OCI-LY3 (cell line): ENCODE results near the gene TRPV2.

Source experiments
- H2AFZ ChIP-seq: fragments of 200-600, 300-600 bp; shearing (Covaris generic); 2 replicates; pipeline ENCODE4 v1.6.0; 2014; ENCODE audit warnings: antibody characterized with exemption, low read depth, low read length
- H3K27ac ChIP-seq: fragments of 200-600, 300-600 bp; sonication (generic); 2 replicates; pipeline ENCODE4 v1.5.1; 2014; ENCODE audit warnings: mild to moderate bottlenecking, low read length, moderate library complexity, mixed read lengths
- H3K27me3 ChIP-seq: fragments of 200-600, 300-600 bp; sonication (generic); 2 replicates; pipeline ENCODE4 v1.6.1; 2014; ENCODE audit warnings: low read depth, low read length, mixed read lengths
- H3K36me3 ChIP-seq: fragments of 200-600, 300-600 bp; sonication (generic); replicated peaks from 2 replicates; pipeline ENCODE3; 2014; ENCODE audit warnings: low read depth, low read length, mixed read lengths
- H3K4me1 ChIP-seq: fragments of 300-600, 200-600 bp; sonication (generic); 2 replicates; pipeline ENCODE4 v1.6.1; 2014; ENCODE audit warnings: low read length, mixed read lengths
- H3K4me2 ChIP-seq: fragments of 200-600, 300-600 bp; sonication (generic); 2 replicates; pipeline ENCODE4 v1.6.1; 2014; ENCODE audit warnings: low read length, mixed read lengths
- H3K4me3 ChIP-seq: fragments of 300-600, 200-600 bp; sonication (generic); 2 replicates; pipeline ENCODE4 v1.5.1; 2014; ENCODE audit warnings: antibody characterized with exemption, mild to moderate bottlenecking, low read length, moderate library complexity
- H3K79me2 ChIP-seq: fragments of 300-600, 200-600 bp; shearing (Covaris generic); 2 replicates; pipeline ENCODE4 v1.6.1; 2014; ENCODE audit warnings: mild to moderate bottlenecking, low read length, mixed read lengths
- H3K9ac ChIP-seq: fragments of 300-600, 200-600 bp; shearing (Covaris generic); 2 replicates; pipeline ENCODE4 v1.6.0; 2014; ENCODE audit warnings: mild to moderate bottlenecking, low read length, moderate library complexity
- H3K9me3 ChIP-seq: fragments of 200-600, 300-600 bp; shearing (Covaris generic); 2 replicates; pipeline ENCODE4 v1.6.1; 2014; ENCODE audit warnings: low read length, mixed read lengths; ENCODE audit not compliant: insufficient read depth
- H4K20me1 ChIP-seq: fragments of 200-600, 300-600 bp; sonication (generic); 2 replicates; pipeline ENCODE4 v1.6.1; 2016; ENCODE audit warnings: low read length, mixed read lengths; ENCODE audit not compliant: insufficient read depth
- CTCF ChIP-seq: fragments of 200-600, 300-600 bp; sonication (generic); IDR thresholded peaks from 2 replicates; pipeline ENCODE4 v1.5.1; 2014; ENCODE audit warnings: antibody characterized with exemption, low read length, low read depth
- EZH2phosphoT487 ChIP-seq: fragments of 200-600 bp; shearing (Covaris generic); IDR thresholded peaks from 2 replicates; pipeline ENCODE4 v1.6.1; 2018; ENCODE audit warnings: antibody characterized with exemption, mixed run types, low read depth

The TRPV2 gene

GRCh38 chr17:16472539-16472938 lies 57.2 kb downstream of the TRPV2 start:
- Histone ChIP-seq H3K36me3 (no peaks in the 10 kb centered on the region), H4K20me1 (no peaks in the 10 kb centered on the region), H3K27ac (no peak overlapping the region), H3K9ac (no peak overlapping the region), H3K4me1 (no peaks in the 10 kb centered on the region; the same call in 1 of the 2 replicates), H3K4me3 (no peak overlapping the region), H3K27me3 (no peaks in the 10 kb centered on the region), H3K9me3 (no peaks in the 10 kb centered on the region), H2AFZ (no peak overlapping the region), H3K79me2 (no peaks in the 10 kb centered on the region), H3K4me2 (no peak overlapping the region)
- TF ChIP-seq CTCF = no peak
- TF ChIP-seq EZH2phosphoT487 = no peak

- Histone ChIP-seq H3K4me1 (no peaks in the 10 kb centered on the region; the same call in 1 of the 2 replicates), H3K9me3 (no peaks in the 10 kb centered on the region), H3K27ac (no peak overlapping the region), H3K4me2 (no peak overlapping the region), H3K36me3 (no peaks in the 10 kb centered on the region), H3K27me3 (no peaks in the 10 kb centered on the region), H3K9ac (no peak overlapping the region), H3K79me2 (no peaks in the 10 kb centered on the region), H2AFZ (no peak overlapping the region), H4K20me1 (no peaks in the 10 kb centered on the region), H3K4me3 (no peak overlapping the region)
- TF ChIP-seq CTCF (no peak), EZH2phosphoT487 (no peak)
Measured at GRCh38 chr17:16473044-16474011, 58.0 kb downstream of the TRPV2 start.

- Histone ChIP-seq H3K9me3 (no peaks in the 10 kb centered on the region), H3K4me3 (no peak overlapping the region), H3K9ac (no peak overlapping the region), H3K79me2 (no peaks in the 10 kb centered on the region), H4K20me1 (no peaks in the 10 kb centered on the region), H3K27me3 (no peaks in the 10 kb centered on the region), H2AFZ (no peak overlapping the region), H3K4me2 (no peak overlapping the region), H3K36me3 (no peaks in the 10 kb centered on the region), H3K4me1 (no peaks in the 10 kb centered on the region; the same call in 1 of the 2 replicates), H3K27ac (no peak overlapping the region)
- TF ChIP-seq CTCF (no peak), EZH2phosphoT487 (no peak)
Measured at GRCh38 chr17:16474012-16474725, 58.8 kb downstream of the TRPV2 start.

GRCh38 chr17:16475179-16475704 lies 59.9 kb downstream of the TRPV2 start:
- Histone ChIP-seq H3K27ac (no peak overlapping the region), H2AFZ (no peak overlapping the region), H3K4me1 (no peaks in the 10 kb centered on the region), H3K27me3 (no peaks in the 10 kb centered on the region), H3K4me2 (no peak overlapping the region), H3K9me3 (no peaks in the 10 kb centered on the region), H3K36me3 (no peaks in the 10 kb centered on the region), H3K79me2 (no peaks in the 10 kb centered on the region), H3K9ac (no peak overlapping the region), H4K20me1 (no peaks in the 10 kb centered on the region), H3K4me3 (no peak overlapping the region)
- TF ChIP-seq CTCF (no peak), EZH2phosphoT487 (no peak)
